AG04450 (cell line): ENCODE results near the gene CD7. TPM values are rescaled to one million over a fixed set of nuclear protein-coding genes. Genes with fewer than 3 reads are reported as not detected.

Experiments used
- CTCF ChIA-PET: fragments of 300-600, 350-600 bp; formaldehyde crosslinking; extraction: SDS; loops from one replicate; lab custom pipeline; 2022; ENCODE audit warnings: antibody characterized with exemption, inconsistent platforms; lab: Charles Lee
- POLR2A ChIA-PET: fragments of 350-600 bp; formaldehyde crosslinking; extraction: SDS; loops from one replicate; lab custom pipeline; 2021; ENCODE audit warnings: antibody characterized with exemption, inconsistent platforms; lab: Yijun Ruan, JAX
- DNase-seq: peaks from one replicate; pipeline ENCODE4 v3.0.0-alpha.2; 2011; ENCODE audit warnings: low read depth, low spot score
- H3K27ac ChIP-seq: one replicate; pipeline ENCODE4 v1.5.1; 2012; ENCODE audit warnings: low read depth, low read length, control low read depth
- H3K27me3 ChIP-seq: one replicate; pipeline ENCODE4 v1.6.0; 2012; ENCODE audit warnings: low read length; ENCODE audit not compliant: control insufficient read depth, insufficient read depth
- H3K4me3 ChIP-seq: 2 replicates; pipeline ENCODE4 v1.5.1; 2011; ENCODE audit warnings: mild to moderate bottlenecking, low read depth, low read length, control low read depth
- H3K9me3 ChIP-seq: 2 replicates; pipeline ENCODE4 v1.5.1; 2012; ENCODE audit warnings: low read length; ENCODE audit not compliant: control insufficient read depth, insufficient read depth
- polyA plus RNA-seq: library from polyadenylated mRNA; depleted of rRNA; stranded (reverse); fragments of >200 nt; gene quantifications from 2 replicates; pipeline ENCODE4 v1.2.3, GENCODE V29; 2011
- TF ChIP-seq, protein P1 (sequence below): IDR thresholded peaks from 2 replicates; pipeline ENCODE4 v1.5.1; 2011; ENCODE audit warnings: low read depth, low read length, control low read depth, inconsistent platforms

The CD7 gene
- polyA plus RNA-seq, 1 experiment, result 0.11 TPM

- Histone ChIP-seq H3K9me3 (peaks cover 16% of the 10 kb centered on the region; the same call in 1 of the 2 replicates), H3K27me3 (peaks cover 51% of the 10 kb centered on the region), H3K27ac (no peak overlapping the region), H3K4me3 (no peak overlapping the region)
- TF ChIP-seq, protein P1, sequence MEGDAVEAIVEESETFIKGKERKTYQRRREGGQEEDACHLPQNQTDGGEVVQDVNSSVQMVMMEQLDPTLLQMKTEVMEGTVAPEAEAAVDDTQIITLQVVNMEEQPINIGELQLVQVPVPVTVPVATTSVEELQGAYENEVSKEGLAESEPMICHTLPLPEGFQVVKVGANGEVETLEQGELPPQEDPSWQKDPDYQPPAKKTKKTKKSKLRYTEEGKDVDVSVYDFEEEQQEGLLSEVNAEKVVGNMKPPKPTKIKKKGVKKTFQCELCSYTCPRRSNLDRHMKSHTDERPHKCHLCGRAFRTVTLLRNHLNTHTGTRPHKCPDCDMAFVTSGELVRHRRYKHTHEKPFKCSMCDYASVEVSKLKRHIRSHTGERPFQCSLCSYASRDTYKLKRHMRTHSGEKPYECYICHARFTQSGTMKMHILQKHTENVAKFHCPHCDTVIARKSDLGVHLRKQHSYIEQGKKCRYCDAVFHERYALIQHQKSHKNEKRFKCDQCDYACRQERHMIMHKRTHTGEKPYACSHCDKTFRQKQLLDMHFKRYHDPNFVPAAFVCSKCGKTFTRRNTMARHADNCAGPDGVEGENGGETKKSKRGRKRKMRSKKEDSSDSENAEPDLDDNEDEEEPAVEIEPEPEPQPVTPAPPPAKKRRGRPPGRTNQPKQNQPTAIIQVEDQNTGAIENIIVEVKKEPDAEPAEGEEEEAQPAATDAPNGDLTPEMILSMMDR, result no peak
- CTCF ChIA-PET, result no interaction called here
- POLR2A ChIA-PET, result no interaction called here
- no peak for DNase-seq
Observed at GRCh38 chr17:82313195-82314011, 4.0 kb downstream of the CD7 start.

GRCh38 chr17:82311971-82312370 is 5.4 kb downstream of the CD7 start:
- H3K4me3 ChIP-seq, result no peak overlapping the region
- peaks cover 50% of the 10 kb centered on the region for H3K27me3 ChIP-seq
- POLR2A ChIA-PET, result no interaction called here
- CTCF ChIA-PET, result no interaction called here
- no peak for DNase-seq
- H3K27ac ChIP-seq, result no peak overlapping the region
- peaks cover 3% of the 10 kb centered on the region; the same call in 1 of the 2 replicates for H3K9me3 ChIP-seq
- TF ChIP-seq, protein P1, result no peak

- TF ChIP-seq, protein P1, result no peak
- Histone ChIP-seq H3K9me3 (peaks cover 3% of the 10 kb centered on the region; the same call in 1 of the 2 replicates), H3K4me3 (no peak overlapping the region), H3K27me3 (peaks cover 39% of the 10 kb centered on the region), H3K27ac (no peak overlapping the region)
- ChIA-PET CTCF (no interaction called here), POLR2A (no interaction called here)
- DNase-seq, result no peak
Observed at GRCh38 chr17:82310877-82311276, 6.5 kb downstream of the CD7 start.

DNA sequence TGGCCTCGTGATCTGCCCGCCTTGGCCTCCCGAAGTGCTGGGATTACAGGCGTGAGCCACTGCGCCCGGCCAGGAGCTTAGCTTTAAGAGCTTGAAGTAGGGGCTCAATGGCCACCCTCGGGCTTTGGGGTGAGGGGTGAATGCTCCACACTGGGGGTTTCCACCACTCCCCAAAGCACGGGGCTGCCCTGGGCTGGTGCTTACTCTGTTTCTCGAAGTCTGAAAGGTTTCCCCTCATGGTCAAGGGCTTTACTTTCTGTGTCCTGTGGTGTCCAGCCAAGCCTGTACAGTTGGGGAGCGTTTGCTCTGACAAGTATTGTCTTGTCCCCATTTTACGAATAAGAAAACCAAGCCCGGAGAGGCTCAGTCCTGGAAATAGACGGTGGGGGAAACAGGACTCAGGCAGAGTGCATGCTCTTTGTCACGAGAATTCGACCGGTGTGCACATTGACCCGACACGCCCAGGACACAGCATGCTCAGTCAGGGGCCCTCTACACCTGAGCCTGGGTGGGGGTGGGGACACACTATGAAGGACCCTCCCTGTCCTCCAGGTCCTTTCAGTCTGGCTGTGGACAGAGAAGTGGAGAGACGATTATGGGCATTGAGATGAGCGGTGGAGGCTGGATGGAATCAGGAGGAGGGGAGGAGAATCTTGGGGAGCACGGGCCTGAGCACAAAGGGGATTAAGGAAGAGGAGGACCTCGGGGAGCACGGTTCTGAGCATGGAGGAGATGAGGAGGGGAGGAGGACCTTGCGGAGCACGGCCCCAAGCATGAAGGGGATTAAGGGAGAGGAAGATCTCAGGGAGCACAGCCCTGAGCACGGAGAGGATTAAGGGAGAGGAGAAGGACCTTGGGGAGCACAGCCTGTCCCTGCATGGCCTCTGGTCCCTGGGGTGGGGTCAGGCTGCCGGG is 7.5 kb downstream of the CD7 start:
- DNase-seq, result no peak
- CTCF ChIA-PET, result no interaction called here
- POLR2A ChIA-PET, result no interaction called here
- Histone ChIP-seq H3K4me3 (no peak overlapping the region), H3K27me3 (peaks cover 29% of the 10 kb centered on the region), H3K9me3 (peaks cover 3% of the 10 kb centered on the region; the same call in 1 of the 2 replicates), H3K27ac (no peak overlapping the region)
- TF ChIP-seq, protein P1, result no peak
